SH-SY5Y (cell line): ENCODE measurements around the gene TNFRSF18.

Experiments used
- GATA2 ChIP-seq: IDR thresholded peaks from 2 replicates; pipeline ENCODE4 v1.6.1; 2011; ENCODE audit warnings: mild to moderate bottlenecking, low read depth, low read length
- GATA3 ChIP-seq: IDR thresholded peaks from 2 replicates; pipeline ENCODE4 v1.6.1; 2011; ENCODE audit warnings: low read depth, mild to moderate bottlenecking, low read length, moderate library complexity

DNA sequence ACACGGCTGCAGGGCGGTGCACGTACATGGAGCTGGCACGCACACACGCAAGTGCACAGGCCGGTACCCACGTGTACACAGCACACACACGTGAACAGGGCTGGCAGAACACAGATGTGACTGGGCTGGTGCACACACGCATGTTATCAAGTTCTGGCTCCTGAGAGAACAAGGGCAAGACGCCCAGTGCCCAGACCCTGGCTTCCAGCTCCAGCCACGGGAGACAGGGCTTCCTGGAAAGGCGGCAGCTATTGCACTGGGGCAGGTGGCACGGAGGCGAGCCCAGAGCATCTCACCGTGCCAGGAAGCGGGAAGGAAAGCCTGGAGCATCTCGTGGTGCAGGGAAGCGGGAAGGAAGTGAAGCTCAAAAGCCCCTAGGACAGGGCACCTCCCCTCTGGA lies 19.5 kb upstream of the TNFRSF18 start:
- TF ChIP-seq GATA2 (no peak), GATA3 (no peak)
